SW480 (cell line): Measurements from ENCODE around the gene SSTR4.
A peak's percentile ranks its signal among the peaks of the same experiment; 100 is the strongest.
"Not testable (repeated sequence)": the region's sequence is repeated elsewhere in the genome, so short reads cannot be mapped to it uniquely, and the experiment has no call there.

ENCODE experiments used
- DNase-seq: peaks from one replicate; pipeline ENCODE4 v3.0.0-alpha.2; 2016; ENCODE audit warnings: low spot score

Gene SSTR4

DNA sequence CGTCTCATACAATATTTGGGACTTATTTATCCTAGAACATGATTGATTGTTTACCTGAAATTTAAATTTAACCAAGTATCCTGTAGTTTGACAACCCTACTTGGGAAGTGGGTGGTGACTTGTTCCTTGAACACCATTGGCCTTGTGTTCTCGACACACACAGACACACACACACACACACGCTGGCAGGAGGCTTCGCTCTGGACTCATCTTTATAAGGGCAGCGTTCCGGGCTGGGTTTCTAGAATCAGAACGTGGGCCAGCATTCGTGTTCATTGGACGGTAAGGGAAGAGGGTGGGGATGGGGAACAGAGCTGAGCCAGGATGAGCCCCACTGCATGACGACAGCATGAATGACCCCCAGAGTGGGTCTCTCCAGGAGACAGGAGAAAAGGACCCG, 16.2 kb upstream of the SSTR4 start:
- no peak for DNase-seq

- DNase-seq = no peak
These were observed 15.7 kb upstream of the SSTR4 start for GRCh38 chr20:23019403-23019802.

DNA sequence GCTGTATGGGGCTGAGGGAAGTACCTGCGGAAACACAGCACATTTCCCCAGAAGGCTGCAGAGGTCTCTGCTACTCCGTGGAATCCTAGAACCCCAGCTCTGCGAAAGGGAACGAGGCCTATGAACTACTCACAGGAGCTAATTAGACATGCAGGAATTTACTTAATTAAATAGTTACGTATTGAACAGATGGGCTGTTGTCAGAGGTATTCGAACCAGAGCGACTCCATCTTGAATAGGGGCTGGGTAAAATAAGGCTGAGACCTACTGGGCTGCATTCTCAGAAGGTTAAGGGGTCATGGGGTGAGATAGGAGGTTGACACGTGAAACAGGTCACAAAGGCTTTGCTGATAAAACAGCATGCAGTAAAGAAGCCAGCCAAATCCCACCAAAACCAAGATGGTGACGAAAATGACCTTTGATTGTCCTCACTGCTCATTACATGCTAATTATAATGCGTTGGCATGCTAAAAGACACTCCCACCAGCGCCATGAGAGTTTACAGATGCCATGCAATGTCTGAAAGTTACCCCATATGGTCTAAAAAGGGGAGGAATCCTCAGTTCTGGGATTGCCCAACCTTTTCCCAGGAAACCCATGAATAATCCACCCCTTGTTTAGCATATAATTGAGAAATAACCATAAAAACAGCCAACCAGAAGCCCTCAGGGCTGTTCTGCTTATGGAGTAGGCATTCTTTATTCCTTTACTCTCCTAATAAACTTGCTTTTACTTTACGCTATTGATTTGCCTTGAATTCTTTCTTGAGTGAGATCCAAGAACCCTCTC, 14.7 kb upstream of the SSTR4 start:
- DNase-seq = no peak

GRCh38 chr20:23021541-23021940, 13.6 kb upstream of the SSTR4 start:
- peak; percentile 68 for DNase-seq

DNA sequence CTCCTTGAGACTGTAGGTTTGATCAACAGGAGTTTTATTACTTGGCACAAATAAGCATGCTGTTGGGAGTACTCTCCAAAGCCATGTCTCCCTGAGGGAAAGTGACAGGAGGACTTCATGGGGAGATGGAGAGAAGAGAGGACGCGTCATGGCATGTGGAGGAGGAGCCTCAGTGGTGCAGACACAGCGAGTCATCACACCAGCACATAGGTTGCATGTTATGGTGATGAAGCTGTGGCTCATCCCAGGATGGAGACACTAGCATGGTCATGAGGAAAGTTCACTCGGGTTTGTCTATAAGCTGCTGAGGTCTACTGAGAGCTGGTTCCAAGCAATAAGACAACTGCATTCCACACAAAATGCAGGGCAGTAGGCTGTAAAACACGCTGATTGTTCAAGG, 13.2 kb upstream of the SSTR4 start:
- DNase-seq = peak; percentile 60

GRCh38 chr20:23022849-23023248, 12.3 kb upstream of the SSTR4 start:
- DNase-seq = peak; percentile 44

DNA sequence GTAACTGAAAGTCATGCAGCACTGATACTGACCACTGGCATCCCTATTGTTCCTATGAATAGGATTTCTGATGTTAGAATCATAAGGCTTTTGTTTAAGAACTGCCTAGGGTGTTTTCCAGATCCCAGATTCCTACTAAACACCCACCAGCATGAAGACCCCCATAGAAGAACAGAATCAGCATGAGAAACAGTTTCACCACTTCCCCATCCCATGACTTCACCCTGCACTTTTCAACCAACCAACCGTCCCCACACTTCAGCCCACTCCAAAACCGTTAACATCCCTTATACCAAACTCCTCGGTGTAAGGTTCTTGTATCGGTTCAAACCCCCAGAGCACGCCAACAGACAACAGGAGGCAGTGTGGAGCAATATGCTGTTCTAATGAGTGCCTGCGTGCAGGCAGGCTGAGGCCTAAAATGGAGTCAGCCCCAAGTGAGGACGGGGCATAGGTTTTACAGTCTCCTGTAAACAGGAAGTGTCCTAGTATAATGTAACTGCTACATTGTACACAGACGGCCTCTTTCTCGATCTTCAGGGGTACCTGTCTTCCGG, 11.4 kb upstream of the SSTR4 start:
- DNase-seq = peak; percentile 34

- DNase-seq = no peak
These were observed 10.4 kb upstream of the SSTR4 start for GRCh38 chr20:23024701-23025100.

GRCh38 chr20:23025503-23025902, 9.6 kb upstream of the SSTR4 start:
- DNase-seq = not testable (repeated sequence)

GRCh38 chr20:23027721-23028120, 7.4 kb upstream of the SSTR4 start:
- no peak for DNase-seq

GRCh38 chr20:23028392-23028791, 6.7 kb upstream of the SSTR4 start:
- DNase-seq = no peak

DNA sequence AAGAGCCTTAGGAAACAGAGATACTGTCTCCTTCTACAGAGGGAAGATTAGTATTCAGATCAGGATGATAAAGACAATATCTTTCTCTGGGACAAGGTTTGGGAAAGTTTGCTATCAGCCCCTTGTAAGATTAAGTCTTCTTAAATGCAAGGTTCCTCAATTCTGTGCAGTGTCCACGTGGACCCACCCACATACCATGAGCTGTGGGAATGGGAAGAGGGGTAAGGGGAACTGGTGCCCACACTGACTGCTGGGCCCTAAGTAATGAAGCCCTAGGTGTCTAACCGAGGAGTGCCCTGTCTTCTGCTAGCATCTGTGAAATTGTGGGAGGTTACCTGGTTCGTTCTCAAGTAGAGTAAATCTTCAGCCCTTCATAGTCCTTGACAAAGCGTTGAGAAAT, 5.8 kb upstream of the SSTR4 start:
- DNase-seq = no peak

DNA sequence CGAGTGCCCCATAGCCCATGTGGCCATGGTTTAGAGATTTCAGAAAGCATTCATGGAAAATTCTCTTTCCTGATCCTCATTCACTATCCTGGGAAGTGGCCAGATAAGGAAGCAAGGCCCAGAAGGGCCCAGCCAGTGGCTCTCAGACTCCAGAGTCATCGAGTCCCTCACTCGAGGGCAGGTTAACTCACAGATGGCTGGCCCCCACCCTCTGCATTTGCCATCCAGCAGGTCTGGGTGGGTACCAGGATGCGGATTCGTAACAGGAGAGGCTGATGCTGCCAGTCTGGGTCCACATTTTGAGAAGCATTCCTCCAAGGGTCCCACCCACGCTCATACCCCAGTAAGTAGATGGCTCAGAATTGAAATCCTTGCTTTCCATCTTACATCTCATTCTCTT, 3.8 kb upstream of the SSTR4 start:
- DNase-seq = no peak

GRCh38 chr20:23032056-23032749, 2.9 kb upstream of the SSTR4 start:
- DNase-seq = no peak

GRCh38 chr20:23032750-23033078, 2.4 kb upstream of the SSTR4 start:
- DNase-seq = no peak

GRCh38 chr20:23033918-23034317, 1.2 kb upstream of the SSTR4 start:
- DNase-seq = no peak

GRCh38 chr20:23035731-23036130, 619 bp downstream of the SSTR4 start:
- DNase-seq = no peak

- no peak for DNase-seq
These were observed 1.3 kb downstream of the SSTR4 start for GRCh38 chr20:23036371-23036770.

GRCh38 chr20:23037017-23037481, 1.9 kb downstream of the SSTR4 start:
- DNase-seq = peak; percentile 99

- DNase-seq = no peak
These were observed 4.2 kb downstream of the SSTR4 start for GRCh38 chr20:23039136-23039875.

DNA sequence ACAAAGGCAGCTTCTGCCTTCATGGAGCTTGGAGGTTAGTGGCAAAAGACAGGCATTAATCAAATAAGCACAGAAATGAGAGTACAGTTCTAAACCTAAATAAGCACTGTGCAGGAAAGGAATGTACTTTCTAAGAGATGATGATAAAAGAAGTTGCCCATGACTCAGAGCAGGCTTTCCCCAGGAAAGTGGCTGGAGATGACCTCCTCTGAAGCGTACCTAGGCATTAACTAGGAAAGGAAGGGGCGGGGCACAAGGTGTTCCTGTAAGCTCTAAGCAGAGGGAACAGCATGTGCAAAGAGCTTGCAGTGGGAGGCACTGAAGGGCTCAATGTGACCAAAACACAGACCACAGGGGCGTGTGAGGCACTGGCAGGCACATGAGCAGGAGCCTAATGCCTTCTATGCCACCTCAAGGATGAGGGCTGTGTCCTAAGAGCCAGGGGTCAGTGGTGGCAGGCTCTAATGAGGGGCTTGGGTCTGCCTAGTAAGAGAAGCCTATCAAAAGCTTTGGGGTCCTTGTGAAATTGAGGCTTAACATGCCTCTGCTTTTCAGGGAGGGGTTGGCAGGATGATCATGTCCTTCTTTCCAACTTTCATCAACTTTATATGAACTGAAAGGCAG, 4.9 kb downstream of the SSTR4 start:
- peak; percentile 55 for DNase-seq

DNA sequence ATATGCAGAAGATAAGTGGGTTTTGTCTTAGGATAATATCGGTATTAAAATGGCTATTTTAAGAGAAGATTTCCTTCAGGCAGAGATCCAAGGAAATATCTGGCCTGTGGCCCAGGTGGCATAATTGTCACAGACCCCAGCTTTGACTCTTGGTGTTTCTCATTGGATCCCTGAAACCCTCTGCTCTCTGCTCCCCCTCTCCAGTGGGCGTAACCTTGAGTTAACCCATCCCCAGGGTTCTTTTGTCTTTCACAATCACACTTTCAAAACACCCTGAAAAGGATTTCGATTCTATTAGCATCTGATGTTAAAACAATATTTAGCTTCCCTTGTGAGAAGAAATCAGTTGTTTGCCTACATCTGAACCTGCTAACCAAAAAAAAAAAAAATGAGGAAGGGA, 7.2 kb downstream of the SSTR4 start:
- no peak for DNase-seq
